Suppressor macrophage treated with lipopolysaccharide for 4 hours (primary cell): ENCODE results near the gene DHPS.

Experiments
- DNase-seq: peaks from one replicate; pipeline ENCODE4 v3.0.0-alpha.2; 2020

DHPS gene

DNA sequence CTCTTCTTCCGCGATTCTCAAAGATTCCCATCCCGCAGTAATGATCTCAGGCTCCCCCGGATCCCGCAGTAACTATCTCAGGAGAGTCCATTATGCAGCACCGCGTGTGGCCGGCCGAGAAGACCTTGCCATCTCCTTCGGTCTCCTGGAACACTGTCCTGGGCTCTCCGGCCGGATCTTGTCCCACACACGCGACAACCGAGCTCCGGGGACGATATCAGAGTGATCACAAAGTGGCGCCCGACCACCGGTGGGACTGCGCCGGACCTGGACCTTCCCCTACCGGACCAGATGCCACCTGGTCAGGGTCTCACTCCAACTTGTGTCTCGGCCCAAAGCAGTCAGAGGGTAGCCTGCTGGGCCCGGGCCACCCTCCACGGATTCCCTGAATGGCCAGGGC, 39.2 kb downstream of the DHPS start:
- no peak for DNase-seq

DNA sequence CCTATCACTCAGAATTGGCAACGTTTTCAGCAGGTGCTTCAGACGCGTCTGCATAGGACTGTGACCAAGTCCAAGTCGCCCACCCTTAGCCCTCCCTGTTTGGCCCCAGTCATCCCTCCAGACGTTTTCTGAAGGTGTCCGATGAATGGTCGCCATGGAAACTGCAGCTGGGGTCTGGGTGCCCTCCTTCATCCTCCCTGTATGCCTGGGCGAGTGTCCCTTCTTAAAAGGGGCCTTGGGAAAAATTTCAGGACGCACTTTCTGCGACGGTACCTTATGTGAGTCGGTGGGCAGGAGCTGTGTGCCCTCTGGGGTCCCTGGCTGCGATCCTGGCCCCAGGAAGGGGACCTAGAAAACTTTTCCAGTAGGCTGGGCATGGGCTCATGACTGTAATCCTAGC, 40.2 kb downstream of the DHPS start:
- no peak for DNase-seq

DNA sequence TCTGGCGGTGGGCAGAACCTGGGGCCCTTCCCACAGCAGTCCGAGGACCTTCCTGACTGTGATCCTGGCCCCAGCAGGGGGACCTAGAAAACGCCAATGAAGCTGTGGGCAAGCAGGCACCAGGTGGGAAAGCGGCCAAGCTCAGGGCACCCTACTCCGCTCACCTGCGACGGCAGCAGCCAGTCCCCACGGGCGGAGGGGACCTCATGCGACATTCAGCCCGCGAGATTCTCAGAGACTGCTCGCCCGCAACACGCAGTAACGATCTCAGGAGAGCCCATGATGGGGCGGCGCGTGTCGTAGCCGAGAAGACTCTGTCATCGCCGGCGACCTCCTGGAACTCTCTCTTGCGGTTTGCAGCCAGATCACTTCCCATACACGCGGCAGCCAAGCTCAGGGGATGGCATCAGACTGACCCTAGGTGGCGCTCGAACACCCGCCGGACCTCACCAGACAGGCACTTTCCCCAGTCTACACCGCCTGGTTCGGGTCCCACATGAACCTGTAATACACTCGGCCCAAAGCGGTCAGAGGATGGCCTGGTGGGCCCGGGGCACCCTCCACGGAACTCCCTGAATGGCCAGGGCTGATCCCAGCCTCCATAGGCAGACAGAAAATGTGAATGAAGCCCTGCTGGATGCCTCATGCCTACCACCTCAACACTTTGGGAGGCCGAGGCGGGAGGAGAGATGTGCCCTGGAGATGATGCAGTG, 41.6 kb downstream of the DHPS start:
- DNase-seq: peak; percentile 92

DNA sequence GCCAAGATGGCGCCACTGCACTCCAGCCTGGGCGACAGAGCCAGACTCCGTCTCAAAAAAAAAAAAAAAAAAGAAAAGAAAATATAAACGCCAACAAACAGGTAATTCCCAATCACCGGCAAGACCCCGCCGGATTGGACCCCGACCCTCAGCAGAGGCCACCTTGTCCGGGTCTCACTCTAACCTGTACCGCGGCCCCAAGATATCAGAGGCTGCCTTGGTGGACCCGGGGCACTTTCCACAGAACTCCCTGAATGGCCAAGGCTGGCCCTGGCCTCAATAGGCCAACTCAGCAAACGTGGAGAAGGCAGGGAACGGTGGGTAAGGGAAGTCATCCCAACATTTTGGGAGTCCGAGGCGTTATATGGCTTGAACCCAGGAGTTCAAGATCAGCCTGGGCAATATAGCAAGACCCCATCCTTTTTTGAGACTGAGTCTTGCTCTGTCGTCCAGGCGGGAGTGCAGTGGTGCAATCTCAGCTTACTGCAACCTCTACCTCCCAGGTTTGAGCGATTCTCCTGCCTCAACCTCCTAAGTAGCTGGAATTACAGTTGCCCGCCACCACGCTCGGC, 43.0 kb downstream of the DHPS start:
- no peak for DNase-seq

DNA sequence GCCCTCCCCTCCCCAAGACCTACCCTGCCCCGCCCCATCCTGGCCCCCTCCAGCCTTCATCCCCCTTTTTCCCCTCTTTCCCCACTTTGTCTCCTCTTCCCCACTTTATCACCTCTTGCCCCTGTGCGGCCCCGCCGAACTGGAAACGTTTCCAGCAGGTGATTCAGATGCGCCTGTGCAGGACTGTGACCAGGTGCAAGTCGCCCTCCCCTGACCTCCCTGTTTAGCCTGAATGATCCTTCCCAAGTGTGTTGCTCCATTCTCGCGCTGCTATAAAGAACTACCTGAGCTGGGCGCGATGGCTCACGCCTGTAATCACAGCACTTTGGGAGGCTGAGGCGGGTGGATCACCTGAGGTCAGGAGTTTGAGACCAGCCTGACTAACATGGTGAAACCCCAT, 45.0 kb downstream of the DHPS start:
- no peak for DNase-seq

DNA sequence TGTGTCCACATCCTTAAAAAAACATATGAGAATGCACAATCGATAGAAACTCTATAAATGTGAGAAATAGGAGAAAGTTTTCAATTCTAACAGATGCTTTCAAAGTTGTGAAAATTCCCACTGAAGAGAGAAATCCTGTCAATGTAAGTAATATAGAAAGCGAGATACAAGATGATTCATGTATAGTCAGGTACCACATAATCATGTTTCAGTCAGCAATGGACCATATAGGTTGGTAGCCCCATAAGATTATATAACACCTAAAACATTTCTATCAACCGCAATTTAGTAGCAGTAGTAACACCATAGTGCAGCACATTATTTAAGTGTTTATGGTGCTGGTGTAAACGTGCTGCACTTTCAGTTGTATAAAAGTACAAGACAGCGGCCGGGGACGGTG, 52.5 kb downstream of the DHPS start:
- no peak for DNase-seq

DNA sequence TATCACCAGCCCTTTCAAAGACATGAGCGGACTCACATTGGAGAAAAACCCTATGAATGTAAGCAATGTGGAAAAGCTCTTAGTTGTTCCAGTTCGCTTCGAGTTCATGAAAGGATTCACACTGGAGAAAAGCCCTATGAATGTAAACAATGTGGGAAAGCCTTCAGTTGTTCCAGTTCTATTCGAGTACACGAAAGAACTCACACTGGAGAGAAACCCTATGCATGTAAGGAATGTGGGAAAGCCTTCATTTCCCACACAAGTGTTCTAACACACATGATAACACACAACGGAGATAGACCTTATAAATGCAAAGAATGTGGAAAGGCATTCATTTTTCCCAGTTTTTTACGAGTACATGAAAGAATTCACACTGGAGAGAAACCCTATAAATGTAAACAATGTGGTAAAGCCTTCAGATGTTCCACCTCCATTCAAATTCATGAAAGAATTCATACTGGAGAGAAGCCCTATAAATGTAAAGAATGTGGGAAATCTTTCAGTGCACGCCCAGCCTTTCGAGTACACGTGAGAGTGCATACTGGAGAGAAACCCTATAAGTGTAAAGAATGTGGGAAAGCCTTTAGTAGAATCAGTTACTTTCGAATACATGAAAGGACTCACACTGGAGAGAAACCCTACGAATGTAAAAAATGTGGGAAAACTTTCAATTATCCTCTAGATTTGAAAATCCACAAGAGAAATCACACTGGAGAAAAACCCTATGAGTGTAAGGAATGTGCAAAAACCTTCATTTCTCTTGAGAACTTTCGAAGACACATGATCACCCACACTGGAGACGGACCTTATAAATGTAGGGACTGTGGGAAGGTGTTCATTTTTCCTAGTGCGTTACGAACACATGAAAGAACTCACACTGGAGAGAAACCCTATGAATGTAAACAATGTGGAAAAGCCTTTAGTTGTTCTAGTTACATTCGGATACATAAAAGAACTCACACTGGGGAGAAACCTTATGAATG, 53.3 kb downstream of the DHPS start:
- no peak for DNase-seq

DNA sequence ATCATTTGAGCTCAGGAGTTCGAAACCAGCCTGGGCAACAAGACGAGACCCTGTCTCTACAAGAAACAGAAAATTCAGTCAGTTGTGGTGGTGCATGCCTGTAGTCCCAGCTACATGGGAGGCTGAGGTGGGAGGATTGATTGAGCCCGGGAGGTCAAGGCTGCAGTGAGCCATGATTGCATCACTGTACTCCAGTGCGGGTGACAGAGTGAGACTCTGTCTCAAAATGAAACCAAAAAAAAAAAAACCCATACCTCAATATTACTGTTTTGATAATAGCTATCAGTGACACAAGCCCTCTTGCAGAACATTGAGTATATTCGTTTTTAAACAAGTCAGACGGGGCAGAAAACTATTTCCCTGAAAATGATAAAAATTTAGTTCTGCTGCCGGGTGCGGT, 54.7 kb downstream of the DHPS start:
- no peak for DNase-seq
